Hematopoietic multipotent progenitor cell treated with erythropoietin and hydrocortisone succinate and interleukin-3 and kit ligand, for 17 days (in vitro differentiated cells): Measurements from ENCODE around the gene RORC.

Experiments
- DNase-seq: peaks from one replicate; pipeline ENCODE4 v3.0.0-alpha.2; 2015; ENCODE audit warnings: low spot score

RORC gene

GRCh38 chr1:151825751-151826660 lies 5.6 kb downstream of the RORC start:
- DNase-seq: no peak

GRCh38 chr1:151825204-151825603 lies 6.4 kb downstream of the RORC start:
- DNase-seq: no peak

DNA sequence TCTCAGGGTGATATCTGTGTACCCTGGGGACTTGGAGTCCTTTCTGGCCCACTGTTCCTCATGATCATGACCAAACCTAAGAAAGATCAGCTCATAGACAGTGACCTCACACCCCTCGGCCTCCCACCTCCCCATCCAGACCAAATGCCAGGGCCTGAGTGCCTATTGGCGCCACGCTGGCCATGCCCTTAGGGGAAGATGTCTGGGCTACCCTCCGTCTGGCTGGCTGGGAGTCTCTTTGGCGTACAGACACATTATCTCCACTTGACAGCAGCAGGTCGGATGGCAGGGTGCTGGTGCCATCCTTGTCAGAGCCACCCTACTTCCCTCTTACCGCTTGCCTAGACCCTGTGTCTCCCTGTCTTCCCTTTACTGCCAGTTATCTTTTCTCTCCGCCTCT lies 8.4 kb downstream of the RORC start:
- DNase-seq: no peak

DNA sequence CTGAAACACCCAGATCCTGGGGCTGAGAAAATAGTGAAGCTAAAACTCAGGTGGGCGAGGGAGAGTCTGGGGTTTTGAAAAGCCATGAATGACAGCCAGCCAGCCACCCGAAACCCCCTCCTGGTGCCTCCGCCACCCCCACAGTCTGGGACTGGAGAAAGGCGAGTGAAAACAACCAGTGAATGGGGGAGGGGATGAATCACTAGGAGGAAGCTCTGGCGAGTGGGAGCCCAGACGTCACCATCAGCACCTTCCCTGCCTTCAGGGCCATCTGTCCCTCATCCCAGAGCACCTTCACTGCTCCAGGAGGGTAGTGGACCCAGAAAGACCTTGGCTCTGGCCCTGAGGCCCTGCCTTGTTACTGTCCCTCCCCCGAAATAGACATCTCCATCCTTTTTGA lies 9.2 kb downstream of the RORC start:
- no peak for DNase-seq

DNA sequence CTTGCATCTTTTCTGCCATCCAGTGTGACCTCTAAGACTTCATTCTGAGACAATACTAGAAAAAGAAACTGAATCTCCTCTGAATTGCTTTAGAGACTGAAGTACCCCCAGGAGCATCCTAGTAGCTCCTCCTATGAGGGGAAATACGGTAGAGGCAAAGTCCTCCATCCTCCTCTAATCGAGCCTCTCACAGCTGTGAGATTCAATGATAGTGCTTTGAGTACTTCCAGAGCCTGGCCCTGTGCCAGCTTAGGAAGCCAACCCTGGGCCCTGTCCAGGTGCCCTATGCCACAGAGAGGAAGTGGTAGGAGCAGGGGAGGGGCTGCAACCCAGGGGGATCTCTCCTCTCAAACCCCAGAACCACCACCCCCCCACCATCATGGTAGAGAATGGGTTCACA lies 10.7 kb downstream of the RORC start:
- DNase-seq: no peak

GRCh38 chr1:151819976-151820623 lies 11.5 kb downstream of the RORC start:
- DNase-seq: no peak

- DNase-seq: no peak
Measured at GRCh38 chr1:151819227-151819835, 12.3 kb downstream of the RORC start.

DNA sequence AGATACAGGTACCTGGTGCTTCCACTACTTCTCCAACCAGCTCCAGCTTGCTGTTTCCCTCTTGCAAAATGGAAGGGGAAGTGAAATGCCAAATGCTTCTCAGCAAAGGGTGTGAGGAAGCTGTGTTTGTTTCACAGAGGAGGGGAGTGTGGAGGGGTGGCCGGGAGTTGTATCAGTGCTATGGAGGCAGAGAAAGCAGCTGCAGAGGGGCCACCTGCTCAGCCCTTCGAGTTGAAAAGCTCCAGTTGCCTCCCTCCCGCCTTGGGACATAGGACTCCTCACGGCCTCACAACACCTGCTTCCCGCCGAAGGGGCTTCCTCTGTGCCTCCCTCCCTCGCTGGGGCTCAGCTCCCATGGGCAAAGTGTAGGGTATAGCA lies 14.3 kb downstream of the RORC start:
- DNase-seq: no peak

GRCh38 chr1:151816548-151817352 lies 14.9 kb downstream of the RORC start:
- no peak for DNase-seq

- no peak for DNase-seq
Measured at GRCh38 chr1:151815716-151816327, 15.8 kb downstream of the RORC start.

DNA sequence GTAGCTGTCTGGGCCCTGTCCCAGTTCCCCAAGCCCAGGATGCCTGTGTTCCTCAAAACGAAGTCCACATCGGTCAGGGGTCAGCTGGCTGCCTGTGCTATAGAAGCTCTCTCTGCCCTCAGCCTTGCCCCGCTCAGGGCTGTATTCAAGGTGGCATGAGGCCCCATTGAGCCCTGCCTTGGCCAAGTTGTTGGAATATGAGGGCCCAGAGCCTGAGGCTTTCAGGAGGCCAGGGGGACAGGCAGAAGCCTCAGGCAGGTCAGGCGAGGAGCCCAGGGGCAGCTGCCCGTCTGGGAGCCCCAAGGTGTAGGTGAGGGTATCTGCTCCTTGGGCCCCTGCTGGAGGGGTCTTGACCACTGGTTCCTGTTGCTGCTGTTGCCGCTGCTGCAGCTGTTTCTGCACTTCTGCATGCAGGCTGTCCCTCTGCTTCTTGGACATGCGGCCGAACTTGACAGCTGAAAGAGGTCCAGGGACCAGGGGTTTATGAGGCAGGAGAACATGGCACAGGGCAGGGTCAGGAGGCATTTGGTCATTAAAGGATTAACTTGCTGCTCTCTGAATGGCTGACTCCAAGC lies 16.5 kb downstream of the RORC start:
- DNase-seq: no peak

GRCh38 chr1:151814426-151814825 lies 17.2 kb downstream of the RORC start:
- no peak for DNase-seq

GRCh38 chr1:151813271-151813977 lies 18.2 kb downstream of the RORC start:
- no peak for DNase-seq

GRCh38 chr1:151811181-151811580 lies 20.4 kb downstream of the RORC start:
- DNase-seq: no peak

GRCh38 chr1:151809985-151810556 lies 21.5 kb downstream of the RORC start:
- DNase-seq: no peak

DNA sequence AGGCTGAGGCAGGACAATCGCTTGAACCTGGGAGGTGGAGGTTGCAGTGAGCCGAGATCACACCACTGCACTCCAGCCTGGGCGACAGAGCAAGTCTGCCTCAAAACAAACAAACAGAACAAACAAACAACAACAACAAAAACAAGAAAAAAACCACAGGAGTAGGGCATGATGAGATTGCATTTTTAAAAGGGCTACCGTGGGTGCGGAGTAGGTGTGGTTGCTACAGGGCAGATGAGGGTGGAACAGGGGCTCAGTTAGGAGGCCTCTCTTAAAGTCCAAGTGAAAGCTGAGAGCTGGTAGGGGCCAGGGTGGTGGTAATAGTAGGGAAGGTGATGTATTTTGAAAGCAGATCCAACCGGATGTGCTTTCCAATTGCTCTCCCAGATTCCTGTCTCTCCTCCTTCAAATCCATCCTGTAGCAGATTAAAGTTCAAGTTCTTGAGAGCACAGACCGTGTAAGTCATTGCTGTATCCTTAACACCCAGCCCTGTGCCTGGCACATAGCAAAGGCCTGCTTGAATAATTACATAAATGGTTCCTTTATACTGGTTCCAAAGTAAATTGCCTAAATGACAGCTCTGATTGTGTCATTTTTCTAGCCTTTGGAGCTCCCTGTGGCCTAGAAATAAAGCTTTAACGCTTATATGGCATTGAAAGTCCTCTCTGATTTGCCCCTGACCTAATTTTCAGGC lies 22.2 kb downstream of the RORC start:
- no peak for DNase-seq

DNA sequence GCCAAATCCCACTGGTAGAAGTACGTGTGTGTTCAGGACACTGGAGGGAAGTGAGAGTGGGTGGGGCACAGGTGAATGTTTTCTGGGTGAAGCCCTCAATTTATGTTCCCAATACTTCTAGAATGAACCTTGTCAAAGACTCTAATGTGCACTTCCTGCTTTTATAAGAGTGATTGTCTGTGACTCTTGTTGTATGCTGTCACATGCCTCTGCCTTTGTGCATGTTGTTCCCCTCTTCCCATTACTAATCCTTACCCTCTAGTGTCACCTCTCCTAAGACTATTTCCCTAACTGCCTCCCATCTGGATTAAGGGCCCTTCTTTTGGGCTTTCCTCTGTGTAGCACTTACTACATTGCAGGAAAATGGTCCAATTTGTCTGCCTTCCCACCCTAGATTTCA lies 23.8 kb downstream of the RORC start:
- no peak for DNase-seq

DNA sequence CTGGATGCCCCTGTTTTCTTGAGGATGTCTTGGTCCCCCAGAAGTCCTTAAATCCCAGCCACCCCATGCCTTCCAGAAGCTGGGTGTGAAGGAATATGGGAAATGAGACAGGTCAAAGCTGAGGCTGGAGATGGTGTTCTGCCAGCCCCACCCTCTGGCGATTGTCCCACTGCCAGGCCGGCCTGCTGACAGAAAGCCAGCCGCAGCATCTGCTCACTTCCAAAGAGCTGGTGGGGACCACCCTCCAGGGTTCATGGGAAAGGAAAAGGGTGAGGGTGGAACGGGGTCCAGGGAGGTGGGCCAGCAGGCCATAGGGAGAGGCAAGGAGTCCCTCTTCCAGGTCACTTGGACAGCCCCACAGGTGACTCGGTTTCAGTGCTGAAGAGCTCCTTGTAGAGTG lies 24.5 kb downstream of the RORC start:
- DNase-seq: no peak

DNA sequence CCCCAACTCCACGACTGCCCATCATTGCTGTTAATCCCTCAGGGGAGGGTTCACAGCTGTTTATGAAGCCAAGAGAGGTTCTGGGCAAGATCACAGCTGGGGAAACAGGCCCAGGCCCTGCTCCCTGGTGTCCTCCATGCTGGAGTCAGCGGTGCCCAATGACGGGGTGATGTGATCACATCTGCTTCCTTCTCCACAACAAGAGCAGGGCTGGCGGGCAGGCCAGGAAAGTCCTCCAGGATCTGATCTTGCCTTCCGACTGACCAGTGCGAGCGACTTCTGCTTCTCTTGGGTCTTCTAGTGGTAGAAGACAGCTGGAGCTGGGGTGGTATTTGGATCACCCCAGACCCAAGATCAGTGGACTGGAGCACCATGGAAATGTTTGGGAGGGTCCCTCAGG lies 25.4 kb downstream of the RORC start:
- no peak for DNase-seq
